NCI-H524 treated with DMSO at 0.1 percent for 48 hours (cell line): ENCODE data around the gene SOBP.
A peak's percentile ranks its signal among the peaks of the same experiment; 100 is the strongest.

Experiments
- DNase-seq: peaks from one replicate; lab custom pipeline; 2025; lab: John Stamatoyannopoulos, UW

SOBP gene

DNA sequence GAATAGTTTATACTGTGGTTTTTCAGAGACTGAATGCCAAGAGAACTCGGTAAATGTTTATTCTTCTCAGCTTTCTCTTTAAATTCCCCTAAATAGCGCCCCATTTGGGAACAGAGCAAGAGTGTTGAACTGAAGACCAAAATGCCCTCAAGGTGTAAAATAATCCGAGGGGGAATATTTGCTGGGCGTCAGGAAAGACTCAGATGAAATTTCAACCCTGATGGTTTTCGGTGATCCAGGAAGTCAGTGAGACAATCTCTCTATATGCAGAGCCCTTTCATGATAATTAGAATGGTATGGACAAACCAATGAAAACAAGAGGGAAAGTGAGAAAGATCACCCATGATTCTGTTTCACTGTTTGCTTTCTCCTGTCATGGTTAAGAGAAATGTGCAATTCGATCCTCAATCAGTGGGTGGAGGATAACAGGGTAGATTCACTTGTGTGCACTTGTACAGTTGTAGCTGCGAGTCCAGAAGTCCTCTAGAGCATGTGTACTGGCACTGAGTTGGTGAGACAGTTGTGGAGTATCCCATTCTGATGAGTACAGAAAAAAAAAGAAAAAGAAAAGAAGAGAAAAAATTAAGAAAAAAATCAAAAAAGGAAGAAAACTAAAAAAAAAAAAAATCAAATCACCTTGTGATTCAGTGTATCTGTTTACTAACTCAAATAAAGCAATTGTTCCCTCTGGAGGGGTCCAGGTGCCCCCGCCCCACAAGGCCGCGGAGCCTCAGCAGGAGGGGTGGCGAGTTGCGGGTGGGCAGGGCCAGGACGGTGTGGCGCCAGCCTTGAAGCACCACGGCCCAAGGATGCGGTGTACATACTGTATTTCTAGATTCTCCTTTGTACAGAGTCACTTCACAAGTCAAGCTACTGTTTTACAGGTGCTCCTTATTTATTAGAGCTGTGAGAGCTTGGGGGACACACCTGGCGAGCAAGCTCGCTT, 169.3 kb downstream of the SOBP start:
- no peak for DNase-seq

DNA sequence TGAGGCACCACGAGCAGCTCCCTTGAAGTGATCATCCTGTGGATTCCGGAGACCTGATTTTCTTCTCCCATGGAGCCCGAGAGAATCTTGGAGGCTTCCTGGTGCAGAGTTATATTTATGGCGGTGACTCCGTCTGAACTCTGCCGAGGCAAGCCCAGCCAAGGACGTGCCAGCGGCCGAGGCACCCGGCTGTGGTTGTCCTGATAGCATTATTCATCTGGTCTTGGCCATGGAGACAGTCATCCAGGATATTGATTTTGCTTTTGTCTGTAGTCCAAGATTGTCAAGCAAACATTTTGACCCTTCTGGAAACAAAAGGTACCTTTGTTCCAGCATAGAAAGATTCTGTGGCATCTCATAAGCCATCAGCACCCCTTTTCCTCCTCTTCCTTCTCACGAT, 170.9 kb downstream of the SOBP start:
- DNase-seq, result no peak

DNA sequence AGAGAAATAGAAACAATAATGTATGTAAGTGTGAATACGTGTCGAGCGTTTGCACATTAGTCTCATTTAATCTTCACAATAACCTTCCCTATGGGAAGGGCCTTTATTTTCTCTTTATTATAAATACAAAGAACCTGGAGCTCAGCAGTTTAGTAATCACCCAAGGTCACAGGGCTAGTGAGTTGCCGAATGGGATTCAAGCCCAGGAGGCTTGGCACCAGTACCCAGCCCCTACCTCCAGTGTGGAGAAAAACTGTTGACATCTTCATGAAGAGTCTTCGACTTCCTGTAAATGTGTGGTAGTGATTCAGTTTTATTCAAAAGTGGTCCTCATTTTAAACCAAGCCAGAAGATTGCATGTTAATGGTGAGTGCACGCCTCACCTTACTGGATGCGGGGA, 171.4 kb downstream of the SOBP start:
- no peak for DNase-seq

DNA sequence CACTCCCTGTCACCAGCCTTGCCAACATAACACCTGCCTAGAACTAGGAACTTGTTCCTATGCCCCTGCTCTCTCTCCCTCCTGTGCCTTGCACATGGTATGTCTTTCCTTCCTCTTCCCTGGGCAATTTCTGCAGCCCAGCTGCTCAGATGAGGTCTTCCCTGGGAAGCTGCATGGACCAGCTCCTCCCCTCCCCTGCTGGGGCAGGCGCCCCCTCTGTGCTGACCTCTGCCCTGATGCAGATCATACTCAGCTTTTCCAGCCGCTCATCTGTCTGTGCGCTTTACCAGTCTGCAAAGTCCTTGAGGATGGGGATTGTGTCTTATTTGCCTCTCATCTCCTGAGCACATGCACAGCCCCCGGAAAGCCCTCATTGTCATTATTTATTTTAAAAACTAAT, 172.4 kb downstream of the SOBP start:
- DNase-seq, result no peak

DNA sequence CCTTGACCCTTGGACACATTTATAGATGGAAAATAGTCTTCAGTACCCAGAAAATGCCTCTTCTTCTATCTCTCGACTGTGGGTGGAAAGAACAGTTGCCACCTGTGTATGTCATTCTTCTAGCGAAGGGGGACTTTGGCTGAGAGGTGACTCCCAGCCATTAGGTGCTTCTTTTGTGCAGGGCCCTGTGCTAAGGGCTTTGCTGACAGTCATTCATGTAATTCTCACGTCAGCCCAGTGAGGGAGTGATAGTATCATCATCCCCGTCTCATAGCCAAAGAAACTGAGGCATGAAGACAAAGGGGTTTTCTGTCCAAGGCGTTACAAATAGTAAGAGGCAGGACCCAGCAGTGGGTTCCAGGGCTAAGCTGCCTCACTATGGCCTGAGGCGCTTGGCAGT, 173.4 kb downstream of the SOBP start:
- DNase-seq, result no peak

DNA sequence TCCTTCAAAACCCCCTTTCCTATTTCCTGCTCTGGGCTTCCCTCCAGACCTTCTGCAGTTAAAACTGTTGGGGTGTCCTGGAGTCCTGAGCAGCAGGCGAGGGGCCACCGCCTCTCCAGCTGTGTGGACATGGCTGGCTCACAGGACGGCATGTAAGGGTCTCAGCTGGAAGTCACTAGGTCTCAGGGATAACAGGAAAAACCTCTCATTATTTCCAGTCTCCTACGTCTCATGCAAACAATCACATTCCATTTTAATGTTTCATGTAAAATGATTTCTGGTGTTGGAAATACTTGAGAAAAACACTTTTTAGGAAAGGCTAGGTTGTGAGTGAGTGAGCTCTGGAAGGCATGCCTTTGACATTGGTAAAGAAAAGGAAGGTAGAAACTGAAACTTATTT, 175.5 kb downstream of the SOBP start:
- DNase-seq, result no peak

DNA sequence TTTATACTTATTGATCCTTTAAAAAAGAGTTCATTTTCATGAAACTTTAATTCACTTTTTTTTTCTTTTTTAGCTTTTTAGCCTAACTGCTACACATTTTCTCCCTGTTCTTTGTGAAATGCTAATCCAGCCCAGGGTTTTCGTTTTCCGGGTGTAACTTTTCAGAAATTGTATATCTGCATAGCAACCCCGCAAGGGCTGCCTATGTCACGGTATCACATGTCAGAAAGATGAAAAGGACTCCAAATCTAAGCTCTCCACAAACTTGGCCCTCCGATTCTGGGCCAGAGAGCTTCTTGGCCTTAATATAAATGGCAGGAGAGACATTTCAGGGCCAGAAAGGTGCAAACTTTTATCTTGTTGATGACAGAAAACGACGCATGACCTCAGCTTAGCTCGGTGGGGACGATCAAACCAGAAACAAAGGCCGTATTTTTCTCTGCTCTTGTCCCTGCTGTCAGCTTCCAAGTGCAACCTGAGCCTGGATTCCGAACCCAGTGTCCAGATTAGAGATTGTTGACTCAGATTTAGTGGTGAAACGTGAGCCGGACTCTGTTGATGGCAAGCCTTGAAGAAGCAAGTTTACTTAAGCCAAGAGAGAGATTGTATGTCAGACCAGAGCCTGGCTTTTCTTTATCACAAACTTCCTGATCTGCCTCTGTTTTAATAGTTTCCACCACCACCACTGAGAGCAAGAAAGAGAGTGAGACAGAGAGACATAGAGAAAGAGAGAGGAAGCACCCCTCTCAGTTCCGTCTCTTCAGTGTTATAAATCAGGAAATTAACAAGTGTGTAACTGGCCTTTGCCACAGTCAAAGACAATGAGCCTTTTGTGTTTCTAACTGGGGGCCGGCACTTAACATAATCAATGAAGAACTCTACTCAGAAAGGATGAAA, 176.4 kb downstream of the SOBP start:
- peak; percentile 33 for DNase-seq

DNA sequence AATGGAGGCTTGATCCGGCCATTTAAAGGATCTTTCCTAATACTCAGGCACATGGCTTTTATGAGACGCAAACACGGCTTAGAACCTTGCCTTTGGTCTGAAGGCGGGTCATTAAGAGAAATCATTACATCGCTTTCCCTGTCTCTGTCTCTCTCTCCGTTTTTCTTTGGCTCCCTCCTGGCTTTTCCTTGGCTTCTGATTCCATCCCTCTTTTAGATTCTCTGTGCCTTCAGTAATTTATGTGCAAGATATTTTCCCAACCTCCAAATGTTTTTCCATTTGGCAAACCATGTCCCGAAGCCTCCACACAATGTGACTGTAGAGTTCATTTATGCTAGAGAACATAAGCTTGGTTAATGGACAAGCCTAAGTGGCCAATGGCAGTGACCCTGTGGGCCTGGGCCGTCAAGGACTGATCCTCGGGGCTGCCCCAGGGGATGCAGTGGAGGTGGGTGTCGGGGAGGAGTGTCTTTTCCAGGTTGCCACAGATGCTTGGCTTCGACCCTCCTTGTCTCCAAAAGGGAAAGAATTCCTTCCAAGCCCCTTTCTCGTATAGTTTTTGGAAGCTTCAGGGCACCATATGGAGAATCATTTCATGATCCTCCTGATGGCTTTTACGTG, 177.2 kb downstream of the SOBP start:
- DNase-seq, result no peak

DNA sequence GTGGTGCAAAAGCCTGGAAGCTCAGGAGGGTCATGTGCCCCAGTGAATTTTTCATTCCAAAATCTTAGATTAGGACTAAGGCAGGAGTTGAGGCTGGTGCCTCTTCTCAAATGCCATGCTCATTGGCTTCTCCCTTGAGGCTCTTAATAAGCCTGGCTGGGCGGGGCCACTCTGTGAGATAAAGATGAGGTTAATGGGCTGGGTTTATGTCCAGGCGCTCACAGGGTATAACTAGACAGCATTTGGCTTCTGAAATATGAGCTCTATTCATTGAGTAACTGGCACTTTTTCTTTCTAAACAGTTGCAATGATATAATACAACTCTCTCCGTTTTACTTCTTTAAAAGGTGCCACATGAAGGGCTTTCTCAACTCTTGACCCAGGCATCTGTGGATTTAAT, 177.9 kb downstream of the SOBP start:
- DNase-seq, result peak; percentile 37

DNA sequence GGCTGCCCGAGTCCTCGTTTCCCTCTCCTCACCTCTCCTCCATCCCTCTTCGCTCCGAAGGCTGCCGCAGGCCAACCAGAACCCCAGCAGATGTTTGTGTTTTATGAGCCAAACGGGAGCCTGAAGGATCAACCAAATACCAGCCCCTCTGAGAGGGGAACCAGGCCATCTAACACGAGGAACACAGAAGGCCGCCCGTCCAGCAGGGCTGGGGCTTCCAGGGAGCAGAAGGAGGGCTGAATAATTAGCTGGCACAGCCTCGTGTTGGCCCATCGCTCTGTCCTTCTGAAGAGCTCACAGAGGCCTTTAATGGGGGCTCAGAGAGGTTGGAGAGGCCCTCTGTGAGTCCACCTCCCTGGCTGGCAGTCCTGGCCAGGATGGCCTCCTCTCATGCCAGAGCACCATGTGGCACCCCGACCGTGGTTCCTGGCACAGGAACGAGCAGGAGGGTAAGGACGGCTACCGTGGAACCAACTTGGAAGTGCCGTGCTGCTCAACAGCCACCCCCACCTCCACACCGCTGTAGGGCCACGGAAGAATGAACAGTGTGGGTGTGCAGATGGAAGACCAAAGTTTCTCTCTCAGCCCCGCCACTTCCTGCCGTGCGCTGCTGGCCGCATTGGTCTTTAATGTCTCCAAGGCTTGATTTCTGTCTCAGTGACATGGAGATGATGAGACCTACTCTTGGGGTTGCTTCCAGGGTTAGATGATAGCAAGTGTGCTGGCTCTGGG, 179.0 kb downstream of the SOBP start:
- DNase-seq, result no peak

DNA sequence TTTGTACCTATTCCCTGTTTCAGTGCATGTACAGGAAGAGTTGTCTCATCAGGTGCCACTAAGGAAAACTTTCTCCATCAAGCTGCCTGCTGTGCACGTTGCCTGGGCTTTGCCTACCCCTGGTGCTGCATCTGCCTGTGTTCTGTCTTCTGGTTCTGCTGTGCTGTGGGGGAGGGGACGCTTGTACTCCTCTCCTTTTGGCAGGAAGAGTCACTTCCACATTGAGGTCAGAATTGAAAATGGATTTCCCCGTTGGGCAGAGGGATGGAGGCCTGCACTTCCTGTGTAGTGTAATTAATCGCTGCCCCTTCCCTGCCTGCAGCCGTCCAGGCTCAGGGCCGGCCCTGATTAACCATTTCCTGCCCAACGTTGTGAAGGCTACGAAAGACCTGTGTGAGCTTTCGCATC, 180.9 kb downstream of the SOBP start:
- DNase-seq, result no peak

DNA sequence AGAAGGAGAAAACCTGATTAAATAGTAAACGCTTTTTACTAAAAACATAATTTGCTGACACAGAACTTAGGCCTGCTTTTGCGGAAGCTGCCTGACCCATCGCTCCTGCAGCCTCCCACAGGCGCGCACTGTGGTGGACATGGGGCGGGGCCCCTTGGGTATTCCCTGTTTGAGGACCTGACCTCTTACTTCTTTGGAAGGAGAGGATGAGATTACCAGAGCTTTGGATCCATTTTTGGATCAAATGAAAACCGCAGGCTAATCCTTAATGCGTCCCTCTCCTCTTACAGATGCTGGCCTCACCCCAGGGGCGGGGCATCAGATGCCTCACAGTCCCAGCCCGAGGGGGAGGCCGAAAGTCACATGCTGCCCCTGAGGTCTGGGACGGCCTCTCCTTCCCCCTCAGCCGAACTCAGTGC, 183.2 kb downstream of the SOBP start:
- DNase-seq, result no peak

DNA sequence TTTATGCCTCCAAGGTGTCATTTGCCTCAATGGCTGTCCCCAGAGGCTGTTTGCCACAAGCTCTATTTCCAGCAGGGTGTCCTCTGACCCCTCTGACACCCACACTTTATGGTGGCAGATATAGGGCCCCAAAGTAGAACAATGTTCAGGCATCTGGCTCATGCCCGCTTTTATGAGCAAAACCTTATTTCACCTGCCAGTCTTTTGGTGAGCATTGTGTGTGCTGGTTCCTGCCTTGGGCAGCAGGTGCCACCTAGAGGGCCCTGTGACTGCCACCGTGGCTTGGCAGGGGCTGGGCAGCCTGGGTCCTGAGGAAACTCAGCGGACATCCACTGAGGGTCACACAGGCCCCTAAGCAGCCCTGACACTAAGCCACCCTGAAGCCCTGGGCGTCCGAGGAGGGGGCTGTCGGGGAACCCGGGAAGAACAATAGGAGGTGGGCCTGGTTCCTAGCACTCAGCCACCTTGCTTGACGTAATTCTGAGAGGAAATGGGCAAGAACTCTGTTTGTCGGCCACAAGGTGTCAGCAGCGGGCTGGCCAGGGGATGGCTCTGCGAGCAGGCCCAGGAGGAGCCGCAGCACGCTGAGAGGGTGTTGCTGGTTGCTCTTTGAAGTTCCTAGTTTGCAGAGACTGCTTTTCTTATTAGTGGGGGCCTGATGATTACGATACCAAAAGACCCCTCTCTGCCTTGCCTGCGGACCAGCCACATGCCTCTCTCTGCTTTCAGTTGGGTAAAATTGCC, 185.2 kb downstream of the SOBP start:
- peak; percentile 61 for DNase-seq

DNA sequence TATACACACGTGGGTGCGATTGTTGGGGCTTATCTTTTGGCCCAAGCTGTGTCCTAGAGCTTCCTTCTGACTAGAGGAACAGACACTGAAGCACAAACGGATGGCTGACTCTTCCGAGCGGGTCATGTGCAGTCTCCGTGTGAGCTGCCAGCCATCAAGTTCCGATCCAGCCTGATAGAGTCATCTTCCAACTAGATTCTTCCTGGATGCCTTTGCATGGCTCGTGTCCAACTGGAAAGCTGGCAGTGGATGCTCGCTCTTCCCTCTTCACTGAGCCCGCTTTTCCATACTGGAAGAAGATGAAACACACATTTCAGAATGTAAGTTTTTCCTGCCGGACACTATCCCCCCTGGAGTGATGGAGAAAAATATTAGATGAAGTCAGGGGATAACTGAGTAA, 186.1 kb downstream of the SOBP start:
- DNase-seq, result no peak

DNA sequence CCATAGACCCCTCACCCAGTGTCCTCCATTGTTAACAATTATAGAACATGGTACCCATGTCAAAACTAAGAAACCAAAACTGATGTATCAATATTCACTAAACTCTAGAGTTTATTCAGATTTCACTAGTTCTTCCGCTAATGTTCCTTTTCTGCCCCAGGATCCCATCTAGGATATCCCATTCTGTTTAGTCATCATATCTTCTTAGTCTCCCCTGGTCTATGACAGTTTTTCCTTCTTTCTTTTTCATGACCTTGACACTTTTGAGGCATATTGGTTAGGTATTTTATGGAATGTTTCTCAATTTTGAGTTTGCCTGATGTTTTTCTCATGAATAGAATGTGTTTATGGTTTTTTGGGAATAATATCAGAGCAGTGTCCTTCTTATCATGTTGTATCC, 187.5 kb downstream of the SOBP start:
- DNase-seq, result no peak

DNA sequence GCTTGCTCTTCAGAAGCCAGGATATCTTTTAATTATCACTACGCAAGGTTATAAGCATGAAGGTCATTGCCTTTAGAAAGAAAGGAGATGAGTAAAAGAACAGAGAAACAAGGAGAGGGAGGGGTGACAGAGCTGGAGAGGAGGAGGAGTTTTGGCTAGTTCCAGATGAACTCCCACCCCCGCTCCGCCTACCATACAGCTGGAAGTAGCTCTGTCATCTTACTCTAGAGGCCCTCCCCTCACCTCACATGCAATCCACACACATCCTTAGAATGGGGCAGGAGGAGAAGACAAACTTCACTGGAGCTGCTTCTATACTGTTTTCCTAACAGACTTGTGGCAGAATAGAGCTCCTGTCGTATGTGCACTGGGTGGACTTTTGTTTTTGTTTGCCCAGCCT, 189.5 kb downstream of the SOBP start:
- DNase-seq, result no peak

DNA sequence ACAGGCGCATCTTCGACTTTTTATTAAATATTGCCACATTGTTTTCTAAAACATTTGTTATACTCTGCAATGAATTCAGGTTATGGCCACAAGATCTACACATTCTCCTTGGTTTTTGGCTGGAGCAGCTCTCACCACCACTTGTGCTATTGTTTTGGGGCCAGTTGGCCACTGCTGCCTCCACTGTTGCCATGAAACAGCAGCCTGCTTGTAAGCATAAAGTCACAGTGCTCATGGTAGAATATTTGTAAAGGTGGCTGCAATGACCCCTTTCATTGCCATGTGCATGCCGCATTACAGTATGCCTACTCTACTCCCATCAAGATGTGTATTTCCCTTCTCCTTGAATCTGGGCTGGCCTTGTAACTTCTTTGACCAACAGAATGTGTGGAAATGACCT, 192.8 kb downstream of the SOBP start:
- no peak for DNase-seq

DNA sequence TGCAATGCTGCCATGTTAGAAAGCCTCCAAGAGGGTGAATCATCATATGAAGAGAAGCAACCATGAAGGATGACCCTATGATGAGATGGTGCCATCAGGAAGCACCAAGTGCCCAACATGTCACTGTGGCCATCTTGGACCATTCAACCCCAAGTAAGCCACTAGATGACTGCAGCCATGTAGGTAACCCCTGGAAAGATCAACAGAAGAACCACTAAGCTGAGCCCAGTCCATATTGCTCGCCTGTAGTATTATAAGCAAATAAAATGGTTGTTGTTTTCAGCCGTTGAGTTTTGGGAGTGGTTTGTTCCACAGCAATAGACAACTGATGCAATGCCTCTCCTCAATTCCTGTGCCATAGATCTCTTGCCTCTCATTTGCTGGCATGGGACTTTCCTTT, 193.3 kb downstream of the SOBP start:
- no peak for DNase-seq

DNA sequence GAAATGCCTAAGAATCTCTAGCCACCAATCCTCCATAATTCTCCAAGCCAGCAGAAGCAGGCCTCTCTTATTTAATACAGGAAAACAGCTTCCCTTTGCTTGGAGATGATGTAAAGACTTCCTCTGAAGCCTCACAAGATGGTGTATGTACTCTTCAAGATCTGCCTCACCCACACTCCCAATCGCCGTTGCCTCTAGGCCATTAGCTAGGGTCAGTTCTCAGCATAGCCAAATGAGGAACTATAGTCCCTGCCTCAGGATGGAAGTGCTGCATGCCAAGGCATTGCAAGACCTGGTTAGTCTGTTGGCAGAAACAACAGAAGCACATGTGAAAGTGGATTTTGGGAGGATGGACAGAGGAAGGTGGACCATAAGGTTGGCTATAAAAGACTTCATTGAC, 195.1 kb downstream of the SOBP start:
- no peak for DNase-seq

DNA sequence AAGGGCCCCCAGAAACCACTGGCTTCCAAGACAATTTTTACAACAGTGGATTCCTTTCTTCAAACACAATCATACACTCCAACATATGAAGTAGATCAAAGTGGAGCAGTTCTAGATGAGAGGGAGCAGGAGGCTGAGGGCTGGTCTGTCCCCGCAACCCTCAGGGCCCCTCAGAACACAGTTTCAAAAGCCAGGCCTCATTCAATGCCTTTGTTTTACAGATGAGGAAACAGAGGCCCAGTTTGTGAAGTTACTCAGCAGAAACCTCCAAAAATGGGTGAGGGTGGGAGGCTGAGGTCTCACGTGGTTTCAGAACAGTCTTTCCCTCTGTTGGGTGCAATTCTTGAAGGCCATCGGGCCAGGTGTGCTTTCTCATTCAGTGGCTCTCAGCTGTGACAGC, 199.3 kb downstream of the SOBP start:
- DNase-seq, result no peak

DNA sequence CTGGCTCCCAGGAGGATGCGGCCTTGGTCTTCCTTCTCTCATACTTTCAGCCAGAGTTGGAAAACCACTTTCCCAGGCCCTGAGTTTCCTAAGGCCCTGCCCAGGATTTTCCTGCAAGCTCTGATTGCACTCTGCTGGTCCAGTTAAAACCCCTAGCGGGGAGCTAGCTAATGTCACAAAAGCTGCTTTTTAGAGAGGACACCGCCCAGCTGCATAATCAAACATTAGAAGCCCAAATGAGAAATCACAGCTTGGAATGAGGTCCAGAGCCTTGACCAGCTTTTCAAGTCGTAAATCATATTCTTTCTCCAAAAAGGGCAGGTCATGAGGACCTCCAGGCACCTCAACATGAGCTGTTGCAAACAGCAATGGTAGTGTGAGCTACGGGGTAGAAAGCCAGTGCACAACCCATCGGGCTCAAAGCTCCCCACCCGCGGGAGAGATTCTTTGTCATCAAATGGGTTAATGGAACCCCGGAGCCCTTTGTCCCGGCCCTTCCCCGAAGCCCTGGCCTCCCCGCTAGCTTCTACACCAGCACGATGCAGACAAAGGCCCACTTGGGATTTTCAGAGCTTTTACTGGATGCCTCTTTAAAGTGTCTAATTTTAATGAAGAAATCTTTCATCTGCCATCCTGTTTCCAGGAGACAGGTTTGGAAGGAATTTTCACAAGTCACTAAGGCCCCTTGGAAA, 200.2 kb downstream of the SOBP start:
- DNase-seq, result no peak
